Measurements from ENCODE around the gene ALDH9A1.

ALDH9A1 gene

GRCh38 chr1:165674599-165674998 is 23.8 kb downstream of the ALDH9A1 start:
- H3K27ac ChIP-seq (ENCODE audit: low read depth, low read length): no peak overlapping the region
- H3K4me3 ChIP-seq (ENCODE audit: low read length): no peak overlapping the region
- H3F3A ChIP-seq (ENCODE audit: control insufficient read depth, insufficient read depth): no peaks in the 10 kb centered on the region
- H3K4me1 ChIP-seq (ENCODE audit: control insufficient read depth, low read length): no peaks in the 10 kb centered on the region
- H3K36me3 ChIP-seq (ENCODE audit: control insufficient read depth, low read length): peaks cover 30% of the 10 kb centered on the region
- TF ChIP-seq, protein P1, sequence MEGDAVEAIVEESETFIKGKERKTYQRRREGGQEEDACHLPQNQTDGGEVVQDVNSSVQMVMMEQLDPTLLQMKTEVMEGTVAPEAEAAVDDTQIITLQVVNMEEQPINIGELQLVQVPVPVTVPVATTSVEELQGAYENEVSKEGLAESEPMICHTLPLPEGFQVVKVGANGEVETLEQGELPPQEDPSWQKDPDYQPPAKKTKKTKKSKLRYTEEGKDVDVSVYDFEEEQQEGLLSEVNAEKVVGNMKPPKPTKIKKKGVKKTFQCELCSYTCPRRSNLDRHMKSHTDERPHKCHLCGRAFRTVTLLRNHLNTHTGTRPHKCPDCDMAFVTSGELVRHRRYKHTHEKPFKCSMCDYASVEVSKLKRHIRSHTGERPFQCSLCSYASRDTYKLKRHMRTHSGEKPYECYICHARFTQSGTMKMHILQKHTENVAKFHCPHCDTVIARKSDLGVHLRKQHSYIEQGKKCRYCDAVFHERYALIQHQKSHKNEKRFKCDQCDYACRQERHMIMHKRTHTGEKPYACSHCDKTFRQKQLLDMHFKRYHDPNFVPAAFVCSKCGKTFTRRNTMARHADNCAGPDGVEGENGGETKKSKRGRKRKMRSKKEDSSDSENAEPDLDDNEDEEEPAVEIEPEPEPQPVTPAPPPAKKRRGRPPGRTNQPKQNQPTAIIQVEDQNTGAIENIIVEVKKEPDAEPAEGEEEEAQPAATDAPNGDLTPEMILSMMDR (IDR thresholded peaks at IDR 0.05; ENCODE audit: low read depth, low read length, poor library complexity, severe bottlenecking): no peak
- no peak for TF ChIP-seq EZH2phosphoT487 (IDR thresholded peaks at IDR 0.05; ENCODE audit: borderline replicate concordance, low read length)
- no peak overlapping the region for H3K4me2 ChIP-seq (ENCODE audit: low read length)
- no peaks in the 10 kb centered on the region for H3K79me2 ChIP-seq (ENCODE audit: control insufficient read depth, low read length)
- H4K20me1 ChIP-seq (ENCODE audit: control insufficient read depth, insufficient read depth, low read depth, low read length): no peaks in the 10 kb centered on the region
- H3K27me3 ChIP-seq (ENCODE audit: control insufficient read depth, low read length): no peaks in the 10 kb centered on the region
- H3K9me2 ChIP-seq (replicated peaks; ENCODE audit: control insufficient read depth, low read length): no peaks in the 10 kb centered on the region
- H3K9me3 ChIP-seq (ENCODE audit: control insufficient read depth, insufficient read depth, low read length): no peaks in the 10 kb centered on the region

DNA sequence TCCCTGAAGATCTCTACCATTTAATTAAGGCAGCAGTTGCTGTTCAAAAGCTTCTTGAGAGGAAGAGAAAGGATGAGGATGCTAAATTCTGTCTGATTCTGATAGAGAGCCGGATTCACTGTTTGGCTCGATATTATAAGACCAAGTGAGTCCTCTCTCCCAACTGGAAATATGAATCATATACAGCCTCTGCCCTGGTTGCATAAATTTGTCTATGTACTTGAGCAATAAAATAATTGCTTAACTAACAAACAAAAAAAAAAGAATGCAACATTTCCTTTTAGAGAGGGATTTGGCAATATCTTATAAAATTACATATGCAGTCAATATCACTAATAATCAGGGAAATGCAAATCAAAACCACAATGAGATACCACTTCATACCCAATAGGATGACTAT is 26.8 kb downstream of the ALDH9A1 start:
- H3K79me2 ChIP-seq (ENCODE audit: control insufficient read depth, low read length): no peaks in the 10 kb centered on the region
- no peak for TF ChIP-seq EZH2phosphoT487 (IDR thresholded peaks at IDR 0.05; ENCODE audit: borderline replicate concordance, low read length)
- TF ChIP-seq, protein P1 (IDR thresholded peaks at IDR 0.05; ENCODE audit: low read depth, low read length, poor library complexity, severe bottlenecking): no peak
- H4K20me1 ChIP-seq (ENCODE audit: control insufficient read depth, insufficient read depth, low read depth, low read length): no peaks in the 10 kb centered on the region
- H3K4me1 ChIP-seq (ENCODE audit: control insufficient read depth, low read length): no peaks in the 10 kb centered on the region
- no peak overlapping the region for H3K27ac ChIP-seq (ENCODE audit: low read depth, low read length)
- H3K4me2 ChIP-seq (ENCODE audit: low read length): no peak overlapping the region
- no peaks in the 10 kb centered on the region for H3K27me3 ChIP-seq (ENCODE audit: control insufficient read depth, low read length)
- H3F3A ChIP-seq (ENCODE audit: control insufficient read depth, insufficient read depth): no peaks in the 10 kb centered on the region
- H3K9me2 ChIP-seq (replicated peaks; ENCODE audit: control insufficient read depth, low read length): no peaks in the 10 kb centered on the region
- peaks cover 41% of the 10 kb centered on the region for H3K36me3 ChIP-seq (ENCODE audit: control insufficient read depth, low read length)
- no peak overlapping the region for H3K4me3 ChIP-seq (ENCODE audit: low read length)
- no peaks in the 10 kb centered on the region for H3K9me3 ChIP-seq (ENCODE audit: control insufficient read depth, insufficient read depth, low read length)

GRCh38 chr1:165668184-165668583 is 30.2 kb downstream of the ALDH9A1 start:
- no peaks in the 10 kb centered on the region for H3K27me3 ChIP-seq (ENCODE audit: control insufficient read depth, low read length)
- no peak for TF ChIP-seq EZH2phosphoT487 (IDR thresholded peaks at IDR 0.05; ENCODE audit: borderline replicate concordance, low read length)
- TF ChIP-seq, protein P1 (IDR thresholded peaks at IDR 0.05; ENCODE audit: low read depth, low read length, poor library complexity, severe bottlenecking): no peak
- no peak overlapping the region for H3K4me3 ChIP-seq (ENCODE audit: low read length)
- H3K9me2 ChIP-seq (replicated peaks; ENCODE audit: control insufficient read depth, low read length): no peaks in the 10 kb centered on the region
- H3K79me2 ChIP-seq (ENCODE audit: control insufficient read depth, low read length): no peaks in the 10 kb centered on the region
- no peaks in the 10 kb centered on the region for H4K20me1 ChIP-seq (ENCODE audit: control insufficient read depth, insufficient read depth, low read depth, low read length)
- no peak overlapping the region for H3K27ac ChIP-seq (ENCODE audit: low read depth, low read length)
- no peaks in the 10 kb centered on the region for H3F3A ChIP-seq (ENCODE audit: control insufficient read depth, insufficient read depth)
- no peaks in the 10 kb centered on the region for H3K4me1 ChIP-seq (ENCODE audit: control insufficient read depth, low read length)
- no peaks in the 10 kb centered on the region for H3K9me3 ChIP-seq (ENCODE audit: control insufficient read depth, insufficient read depth, low read length)
- no peak overlapping the region for H3K4me2 ChIP-seq (ENCODE audit: low read length)
- peaks cover 65% of the 10 kb centered on the region for H3K36me3 ChIP-seq (ENCODE audit: control insufficient read depth, low read length)

Data from DOHH2 (cell line).